NCI-H69 (cell line): ENCODE measurements around the gene TCAP.

Source experiments
- DNase-seq: peaks from one replicate; lab custom pipeline; 2025; lab: John Stamatoyannopoulos, UW

Gene TCAP

GRCh38 chr17:39651923-39652586 is 13.1 kb upstream of the TCAP start:
- DNase-seq, result no peak

DNA sequence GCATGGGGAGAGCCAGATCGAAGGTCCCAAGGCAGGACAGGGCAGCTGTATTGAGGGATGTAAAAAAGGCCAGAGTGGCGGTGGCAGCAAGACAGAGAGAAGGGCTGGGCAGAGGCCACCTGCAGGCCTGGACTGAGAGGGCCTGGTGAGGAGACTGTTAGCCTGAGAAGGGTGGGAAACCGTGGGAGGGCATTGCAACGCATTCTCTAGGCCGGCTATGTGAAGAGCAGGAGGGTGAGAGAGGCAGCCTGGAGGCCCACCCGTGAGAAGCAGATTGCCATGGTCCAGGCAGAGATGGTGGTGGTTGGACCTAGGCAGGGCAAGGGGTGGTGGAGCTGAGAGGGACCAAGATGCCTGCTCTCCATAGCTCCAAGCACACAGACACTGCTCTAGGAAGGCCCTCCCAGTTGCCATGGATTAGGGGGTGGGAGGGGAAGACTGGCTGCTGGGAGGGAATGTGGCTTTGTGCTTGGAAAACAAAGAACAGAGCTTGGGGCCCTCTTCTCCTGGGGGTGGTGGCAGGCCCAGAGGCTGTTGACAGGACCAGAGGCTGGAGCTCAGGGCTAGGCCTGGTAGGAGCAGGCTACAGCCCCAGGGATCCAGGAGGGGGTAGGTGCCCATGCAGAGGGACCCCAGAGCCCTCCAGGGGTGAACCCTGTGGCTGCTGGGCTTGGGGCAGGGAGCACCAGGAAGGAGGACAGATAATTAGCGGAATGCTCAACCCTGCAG is 12.4 kb upstream of the TCAP start:
- peak; percentile 25 for DNase-seq

DNA sequence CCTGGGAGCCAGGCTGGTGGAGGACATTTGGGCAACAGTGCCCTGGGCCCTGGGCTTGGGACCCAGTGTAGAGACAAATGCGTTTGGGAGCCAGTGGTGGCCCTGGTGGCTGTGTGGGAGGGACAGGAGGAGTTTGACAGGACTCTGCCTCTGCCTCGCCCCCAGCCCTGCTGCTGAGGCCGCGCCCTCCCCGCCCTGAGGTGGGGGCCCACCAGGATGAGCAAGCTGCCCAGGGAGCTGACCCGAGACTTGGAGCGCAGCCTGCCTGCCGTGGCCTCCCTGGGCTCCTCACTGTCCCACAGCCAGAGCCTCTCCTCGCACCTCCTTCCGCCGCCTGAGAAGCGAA is 11.9 kb upstream of the TCAP start:
- no peak for DNase-seq

GRCh38 chr17:39653662-39654331 is 11.4 kb upstream of the TCAP start:
- DNase-seq, result peak; percentile 55

DNA sequence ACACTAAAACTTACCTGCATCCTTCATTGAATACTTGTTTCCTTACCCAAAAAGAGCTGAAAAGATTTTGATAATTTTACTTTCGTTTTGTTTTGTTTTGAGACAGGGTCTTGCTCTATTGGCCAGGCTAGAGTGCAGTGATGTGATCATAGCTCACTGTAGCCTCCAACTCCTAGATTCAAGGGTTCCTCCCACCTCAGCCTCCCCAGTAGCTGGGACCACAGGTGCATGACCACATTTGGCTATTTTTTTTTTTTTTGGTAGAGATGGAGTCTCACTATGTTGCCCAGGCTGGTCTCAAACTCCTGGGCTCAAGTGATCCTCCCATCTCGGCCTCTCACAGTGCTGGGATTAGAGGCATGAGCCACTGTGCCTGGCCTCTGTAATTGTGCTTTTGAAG is 10.0 kb upstream of the TCAP start:
- no peak for DNase-seq

DNA sequence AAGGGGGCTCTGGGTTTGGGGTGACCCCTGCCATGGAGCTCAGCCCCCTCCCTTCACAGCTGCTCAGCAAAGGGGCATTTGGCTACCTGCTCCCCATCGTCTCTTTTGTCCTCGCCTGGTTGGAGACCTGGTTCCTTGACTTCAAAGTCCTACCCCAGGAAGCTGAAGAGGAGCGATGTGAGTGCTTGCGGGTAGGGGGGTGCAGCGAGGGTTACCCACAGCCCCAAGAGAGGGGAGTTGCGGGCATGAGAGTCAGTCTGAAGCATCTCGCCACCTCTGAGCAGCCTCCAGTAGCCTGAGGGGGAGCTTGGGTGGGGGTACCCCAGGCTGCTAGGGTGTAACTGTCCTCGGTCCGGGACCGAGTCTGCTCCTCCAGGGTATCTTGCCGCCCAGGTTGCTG is 6.8 kb upstream of the TCAP start:
- DNase-seq, result no peak

DNA sequence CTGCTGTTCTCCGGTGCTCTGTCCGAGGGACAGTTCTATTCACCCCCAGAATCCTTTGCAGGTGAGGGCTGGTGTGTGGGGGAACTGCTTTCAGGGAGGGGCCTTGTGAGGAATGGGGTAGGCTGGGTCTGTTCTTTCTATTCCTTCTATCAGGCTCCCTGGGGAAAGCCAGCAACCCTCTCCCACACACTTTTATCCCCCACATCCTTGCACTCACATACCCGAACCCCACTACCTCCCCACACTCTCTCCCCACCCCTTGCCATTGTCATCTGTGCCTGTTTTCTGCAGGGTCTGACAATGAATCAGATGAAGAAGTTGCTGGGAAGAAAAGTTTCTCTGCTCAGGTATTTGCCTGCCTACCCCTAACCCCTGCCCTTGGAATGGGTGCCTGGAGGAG is 6.4 kb upstream of the TCAP start:
- no peak for DNase-seq

DNA sequence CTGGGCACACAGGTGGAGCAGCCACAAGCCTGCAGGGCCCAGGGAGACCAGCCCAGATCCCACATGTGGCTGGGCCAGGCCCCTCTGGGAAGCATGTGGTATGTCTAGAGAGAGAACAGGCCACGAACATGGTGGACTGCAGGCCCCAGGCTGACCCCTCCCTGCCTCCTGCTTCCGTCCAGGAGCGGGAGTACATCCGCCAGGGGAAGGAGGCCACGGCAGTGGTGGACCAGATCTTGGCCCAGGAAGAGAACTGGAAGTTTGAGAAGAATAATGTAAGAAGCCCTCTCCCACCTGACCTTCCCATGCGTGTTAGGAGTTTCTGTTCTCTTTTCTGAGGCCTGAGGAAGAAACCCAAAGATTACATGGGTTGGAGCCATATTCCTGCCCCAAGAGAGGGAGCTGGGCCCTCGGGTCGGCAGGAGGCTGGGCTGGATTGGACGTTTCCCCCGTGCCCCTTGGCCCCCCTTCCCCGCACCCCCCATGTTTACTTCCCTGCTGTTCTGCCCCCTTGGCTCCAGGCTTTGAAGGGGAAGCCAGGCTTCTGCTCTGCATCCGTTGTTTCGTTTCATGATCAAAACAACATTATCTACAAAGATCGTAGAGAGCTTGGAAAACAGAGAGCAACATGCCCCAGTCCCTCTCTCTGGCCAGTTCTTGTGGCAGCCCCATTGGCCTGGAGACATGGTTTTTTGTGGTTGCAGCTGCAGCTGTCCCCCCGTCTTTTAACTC is 5.7 kb upstream of the TCAP start:
- DNase-seq, result no peak

DNA sequence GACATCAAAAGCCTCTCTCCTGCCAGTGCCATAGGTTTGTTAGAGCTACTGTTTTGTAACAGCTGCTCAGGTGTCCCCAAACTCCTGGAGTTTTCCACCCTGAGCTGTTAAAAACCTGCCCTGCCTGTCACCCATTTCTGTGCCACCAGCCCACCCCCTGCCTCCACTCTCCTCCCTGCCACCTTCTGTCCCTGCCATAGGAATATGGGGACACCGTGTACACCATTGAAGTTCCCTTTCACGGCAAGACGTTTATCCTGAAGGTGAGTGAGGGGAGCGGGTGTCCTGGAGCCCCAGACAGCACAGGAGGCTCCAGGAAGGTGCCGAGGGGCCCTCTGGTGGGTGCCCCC is 5.2 kb upstream of the TCAP start:
- DNase-seq, result no peak

DNA sequence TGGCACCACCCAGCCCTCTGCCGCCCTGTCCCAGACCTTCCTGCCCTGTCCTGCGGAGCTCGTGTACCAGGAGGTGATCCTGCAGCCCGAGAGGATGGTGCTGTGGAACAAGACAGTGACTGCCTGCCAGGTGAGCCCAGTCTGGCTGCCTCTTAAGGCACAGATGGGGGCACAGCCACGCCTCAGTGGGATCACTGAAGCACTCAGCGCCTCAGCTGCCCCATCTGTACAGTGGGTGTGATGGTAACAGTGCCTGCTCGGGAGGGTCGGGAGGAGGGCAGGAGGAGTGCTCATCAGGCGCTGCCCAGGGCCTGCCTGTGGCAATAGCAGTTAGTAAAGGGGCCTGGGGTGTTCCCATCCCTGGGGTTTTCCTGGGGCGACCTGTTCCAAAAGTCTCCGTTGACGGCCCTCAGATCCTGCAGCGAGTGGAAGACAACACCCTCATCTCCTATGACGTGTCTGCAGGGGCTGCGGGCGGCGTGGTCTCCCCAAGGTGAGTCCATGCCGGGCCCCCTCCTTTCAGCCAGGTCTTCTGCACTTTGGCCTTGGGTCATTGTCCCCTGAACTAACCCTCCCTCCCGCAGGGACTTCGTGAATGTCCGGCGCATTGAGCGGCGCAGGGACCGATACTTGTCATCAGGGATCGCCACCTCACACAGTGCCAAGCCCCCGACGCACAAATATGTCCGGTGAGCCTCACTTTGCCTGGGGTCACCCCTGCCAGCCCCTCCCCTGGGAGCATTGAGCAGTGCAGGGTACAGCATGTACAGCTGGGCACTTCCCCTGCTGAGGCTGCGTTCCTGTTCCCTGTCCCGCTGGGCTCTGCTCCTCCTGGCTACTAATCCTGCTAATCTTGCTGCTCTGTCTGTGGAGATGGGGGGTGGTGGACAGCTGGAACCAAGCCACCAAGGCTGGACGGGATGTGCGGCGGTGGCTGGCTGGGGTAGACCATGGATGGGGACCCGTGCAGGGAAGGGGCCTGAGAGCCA is 4.5 kb upstream of the TCAP start:
- DNase-seq, result no peak

DNA sequence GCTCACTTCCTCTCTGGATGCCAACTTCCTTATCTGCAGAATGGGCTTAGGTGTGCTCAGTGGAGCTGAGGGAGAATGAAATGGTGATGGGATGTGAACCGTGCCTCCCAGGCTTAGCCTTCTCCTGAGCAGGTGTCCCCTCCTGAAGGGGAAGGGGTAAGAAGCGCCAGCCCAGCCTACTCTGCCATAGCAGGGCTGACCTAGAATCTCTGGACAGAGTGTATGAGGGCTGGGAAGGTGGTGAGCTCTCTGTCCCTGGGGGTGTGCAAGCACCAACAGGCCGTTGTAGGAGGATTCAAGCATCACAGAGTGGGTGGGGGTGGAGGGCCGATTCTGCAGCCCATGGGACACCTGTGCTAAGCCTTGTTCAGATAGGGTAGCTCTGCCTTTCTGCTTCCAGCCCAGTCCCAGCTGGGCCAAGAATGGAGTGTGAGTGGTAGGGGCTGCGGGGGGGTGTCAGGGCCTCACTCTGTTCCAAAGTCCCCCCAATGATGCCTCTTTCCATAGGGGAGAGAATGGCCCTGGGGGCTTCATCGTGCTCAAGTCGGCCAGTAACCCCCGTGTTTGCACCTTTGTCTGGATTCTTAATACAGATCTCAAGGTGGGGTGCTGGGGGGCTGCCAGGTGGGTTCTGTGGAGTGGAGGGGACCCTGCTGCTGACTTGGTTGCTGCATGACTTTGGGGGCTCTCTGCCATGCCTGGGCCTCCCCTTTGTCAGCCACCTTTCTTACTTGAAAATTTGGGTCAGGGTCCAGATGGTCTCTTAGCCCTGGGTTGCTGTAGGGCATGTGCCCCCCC is 3.2 kb upstream of the TCAP start:
- no peak for DNase-seq

DNA sequence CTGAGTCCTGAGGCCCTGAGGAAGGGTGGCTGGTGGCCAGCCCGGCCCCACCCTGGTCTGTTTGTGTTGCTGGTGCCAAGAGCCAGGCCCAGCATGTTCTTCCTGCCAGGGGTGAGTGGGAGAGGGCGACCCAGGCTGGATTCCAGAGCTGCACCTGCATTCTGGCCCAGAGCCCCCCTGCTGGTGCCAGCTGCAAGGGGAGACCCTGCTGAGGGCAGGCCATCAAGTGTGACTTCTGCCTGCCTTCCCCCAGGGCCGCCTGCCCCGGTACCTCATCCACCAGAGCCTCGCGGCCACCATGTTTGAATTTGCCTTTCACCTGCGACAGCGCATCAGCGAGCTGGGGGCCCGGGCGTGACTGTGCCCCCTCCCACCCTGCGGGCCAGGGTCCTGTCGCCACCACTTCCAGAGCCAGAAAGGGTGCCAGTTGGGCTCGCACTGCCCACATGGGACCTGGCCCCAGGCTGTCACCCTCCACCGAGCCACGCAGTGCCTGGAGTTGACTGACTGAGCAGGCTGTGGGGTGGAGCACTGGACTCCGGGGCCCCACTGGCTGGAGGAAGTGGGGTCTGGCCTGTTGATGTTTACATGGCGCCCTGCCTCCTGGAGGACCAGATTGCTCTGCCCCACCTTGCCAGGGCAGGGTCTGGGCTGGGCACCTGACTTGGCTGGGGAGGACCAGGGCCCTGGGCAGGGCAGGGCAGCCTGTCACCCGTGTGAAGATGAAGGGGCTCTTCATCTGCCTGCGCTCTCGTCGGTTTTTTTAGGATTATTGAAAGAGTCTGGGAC is 2.4 kb upstream of the TCAP start:
- peak; percentile 62 for DNase-seq

DNA sequence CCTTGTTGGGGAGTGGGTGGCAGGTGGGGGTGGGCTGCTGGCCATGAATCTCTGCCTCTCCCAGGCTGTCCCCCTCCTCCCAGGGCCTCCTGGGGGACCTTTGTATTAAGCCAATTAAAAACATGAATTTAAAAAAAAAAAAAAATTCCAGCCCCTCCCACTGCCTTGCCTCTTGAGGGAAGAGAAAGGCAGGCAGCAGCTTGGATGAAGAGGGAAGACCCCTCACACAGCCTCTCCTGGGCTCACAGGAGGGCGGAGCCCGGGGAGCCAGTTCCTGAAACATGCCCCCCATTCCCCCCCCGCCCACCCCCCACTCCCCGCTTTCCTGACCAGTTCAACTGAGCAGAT is 1.8 kb upstream of the TCAP start:
- DNase-seq, result no peak

- peak; percentile 68 for DNase-seq
Observed at GRCh38 chr17:39663688-39664580, 1.2 kb upstream of the TCAP start.

- DNase-seq, result peak; percentile 54
Observed at GRCh38 chr17:39665642-39666224, 584 bp downstream of the TCAP start.

DNA sequence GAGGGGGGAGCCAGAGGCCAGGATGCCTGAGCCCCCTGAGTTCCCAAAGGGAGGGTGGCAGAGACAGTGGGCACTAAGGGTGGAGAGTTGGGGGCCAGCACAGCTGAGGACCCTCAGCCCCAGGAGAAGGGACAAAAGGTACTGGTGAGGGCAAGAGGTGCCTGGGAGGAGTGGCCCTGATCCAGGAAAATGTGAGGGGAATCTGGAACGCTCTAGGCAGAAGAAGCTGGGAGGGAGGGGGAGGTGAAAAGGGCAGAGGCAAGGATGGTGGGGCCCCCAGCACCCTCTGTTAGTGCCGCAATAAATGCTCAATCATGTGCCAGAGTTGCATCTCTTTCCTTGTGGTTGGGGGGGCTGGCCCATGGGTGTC is 1.1 kb downstream of the TCAP start:
- DNase-seq, result no peak

- peak; percentile 9 for DNase-seq
Observed at GRCh38 chr17:39666601-39667261, 1.6 kb downstream of the TCAP start.

GRCh38 chr17:39667262-39667944 is 2.3 kb downstream of the TCAP start:
- DNase-seq, result peak; percentile 36
